ENCODE data around the gene EPG5.
"Not testable (repeated sequence)": the region's sequence is repeated elsewhere in the genome, so short reads cannot be mapped to it uniquely, and the experiment has no call there.

Gene EPG5

DNA sequence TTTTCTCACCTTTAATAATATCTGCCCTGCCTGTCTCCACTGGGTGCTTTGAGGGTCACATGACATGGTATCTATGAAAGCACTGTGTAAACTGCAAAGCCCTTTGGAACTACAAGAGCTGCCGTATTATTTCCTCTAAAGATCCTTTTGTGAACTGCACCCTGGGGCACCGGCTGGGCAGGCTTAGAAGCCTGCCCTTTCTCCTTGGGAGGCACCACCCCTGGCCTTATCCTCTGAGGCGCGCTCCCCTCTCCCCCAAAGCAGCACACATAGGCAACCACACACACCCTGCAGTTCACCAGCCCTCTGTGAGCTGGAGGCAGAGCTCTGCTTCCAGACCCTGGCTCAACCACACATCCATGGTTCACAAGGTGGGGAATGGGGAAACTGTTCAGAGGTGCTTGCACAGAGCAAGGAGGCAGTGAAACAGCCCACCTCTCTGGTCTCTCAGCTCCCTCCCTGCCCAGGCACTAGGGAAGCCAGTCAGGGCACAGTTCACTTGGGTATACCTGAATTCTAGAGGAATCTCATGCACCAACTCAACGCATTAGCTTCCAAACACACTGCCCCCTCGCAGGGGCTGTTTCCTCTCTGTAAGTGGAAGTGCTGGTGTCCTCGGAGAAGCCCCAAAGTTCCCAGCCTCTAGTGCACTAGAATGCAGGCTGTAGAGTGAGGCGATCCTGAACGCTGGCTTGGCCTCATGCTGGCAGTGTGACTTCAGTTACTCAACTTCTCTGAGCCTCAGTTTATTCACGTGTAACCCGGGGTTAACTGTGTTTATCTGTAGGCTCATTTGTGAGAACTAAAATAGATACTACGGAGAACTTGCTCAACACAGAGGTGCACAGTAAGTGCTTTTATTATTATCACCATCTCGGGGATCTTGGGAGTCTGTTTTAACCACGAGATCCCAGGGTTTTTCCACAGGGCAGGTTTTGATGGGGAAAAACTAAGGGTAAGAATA, 130.6 kb downstream of the EPG5 start:
- DNase-seq, result no peak

DNA sequence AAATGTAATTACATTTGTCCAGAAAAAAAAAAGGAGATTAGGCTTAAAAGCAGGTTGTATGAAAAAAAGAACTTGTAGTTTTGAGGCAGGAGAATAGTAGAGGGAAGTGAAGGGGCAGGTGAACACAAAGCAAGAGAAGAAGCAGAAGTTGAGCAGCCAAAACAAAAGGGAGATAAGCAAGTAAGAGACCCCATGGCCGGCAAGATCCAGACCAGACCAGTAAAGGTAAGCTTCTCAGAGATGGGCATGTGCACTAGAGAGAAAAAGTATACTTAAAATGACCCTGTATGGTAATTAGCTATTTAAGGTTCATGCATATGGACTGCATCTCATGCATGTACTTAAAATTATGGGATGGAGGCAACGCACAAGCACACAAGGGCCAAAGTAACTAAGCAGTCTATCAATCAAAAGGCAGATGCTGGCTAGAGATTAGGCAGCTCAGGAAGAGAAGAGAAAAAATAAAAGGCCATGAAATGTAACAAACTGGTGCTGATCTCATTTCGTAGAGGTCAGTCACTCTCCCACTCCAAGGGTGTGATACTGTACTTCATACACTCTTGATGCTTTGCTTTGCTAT, 132.0 kb downstream of the EPG5 start:
- DNase-seq, result no peak

DNA sequence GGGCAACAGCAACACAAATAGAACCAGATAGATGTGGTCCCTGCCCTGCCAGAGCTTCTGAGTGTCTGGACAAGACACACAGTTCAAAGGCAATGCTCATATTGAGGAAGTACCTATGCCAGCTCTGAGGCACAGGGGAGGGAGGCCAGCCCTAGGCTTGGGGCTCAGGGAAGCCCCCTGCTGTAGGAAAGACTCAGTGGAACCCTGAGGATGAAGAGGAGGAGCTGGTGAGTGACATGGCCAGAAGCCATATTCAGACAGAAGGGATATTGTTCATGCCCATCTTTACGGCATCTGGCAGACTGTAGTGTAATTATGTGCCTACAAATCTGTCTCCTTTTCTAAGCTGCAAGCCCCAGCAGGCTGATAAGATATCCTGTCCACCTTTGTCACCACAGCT, 132.8 kb downstream of the EPG5 start:
- no peak for DNase-seq

DNA sequence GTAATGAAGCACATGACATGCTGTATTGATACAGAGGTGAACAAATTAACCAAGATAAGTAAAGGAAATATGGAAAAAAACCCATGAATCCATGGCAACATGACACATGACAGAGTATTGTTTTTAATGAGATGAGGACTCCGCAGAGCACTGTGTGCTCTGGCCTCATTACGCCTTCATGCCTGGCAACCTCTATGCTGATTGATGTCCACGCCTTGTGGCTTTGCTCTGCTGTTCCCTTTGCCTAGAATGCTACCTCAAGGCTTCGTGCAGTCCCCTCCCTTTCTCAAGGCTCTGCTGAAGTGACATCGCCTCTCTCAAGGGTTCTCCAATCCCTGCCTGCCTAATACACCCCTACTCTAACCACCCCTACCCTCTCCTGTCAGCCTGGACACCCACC, 133.3 kb downstream of the EPG5 start:
- no peak for DNase-seq

DNA sequence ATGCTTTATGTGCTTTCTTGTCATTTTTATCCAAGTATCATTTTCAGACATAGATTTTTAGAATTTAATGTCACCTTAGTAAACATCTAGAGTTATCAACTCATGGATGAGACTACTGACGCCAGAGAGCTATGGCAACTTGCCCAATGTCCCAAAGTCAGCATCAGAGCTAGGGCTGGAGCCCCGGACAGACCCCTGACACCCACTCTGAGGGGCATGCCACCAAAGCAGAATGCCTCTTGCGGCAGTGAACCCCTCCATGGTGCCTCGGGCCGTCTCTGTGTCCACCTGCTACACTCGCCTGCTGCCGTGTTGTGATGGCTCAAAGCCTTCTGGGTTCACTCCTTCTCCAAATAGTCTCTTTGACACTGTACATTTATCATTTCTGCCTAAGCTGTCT, 136.2 kb downstream of the EPG5 start:
- no peak for DNase-seq

DNA sequence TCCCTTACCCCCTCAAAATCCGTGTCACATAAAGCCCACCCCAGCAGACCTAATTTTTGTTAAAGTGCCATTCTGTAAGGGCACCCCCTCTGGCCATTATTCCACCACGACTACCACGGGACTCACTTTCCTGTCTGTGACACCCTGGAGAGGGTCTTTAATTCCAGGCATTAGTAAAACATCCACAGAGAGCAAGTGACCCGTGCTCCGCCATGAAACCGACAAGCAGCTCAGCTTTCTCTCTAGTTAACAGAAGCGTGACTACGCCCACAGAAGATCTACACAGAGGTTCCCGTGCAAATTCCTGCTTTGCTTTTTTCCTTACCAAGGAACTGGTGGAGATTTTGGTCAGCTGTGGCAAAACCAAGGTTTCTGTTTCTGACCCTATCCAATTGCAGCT, 137.3 kb downstream of the EPG5 start:
- no peak for DNase-seq

DNA sequence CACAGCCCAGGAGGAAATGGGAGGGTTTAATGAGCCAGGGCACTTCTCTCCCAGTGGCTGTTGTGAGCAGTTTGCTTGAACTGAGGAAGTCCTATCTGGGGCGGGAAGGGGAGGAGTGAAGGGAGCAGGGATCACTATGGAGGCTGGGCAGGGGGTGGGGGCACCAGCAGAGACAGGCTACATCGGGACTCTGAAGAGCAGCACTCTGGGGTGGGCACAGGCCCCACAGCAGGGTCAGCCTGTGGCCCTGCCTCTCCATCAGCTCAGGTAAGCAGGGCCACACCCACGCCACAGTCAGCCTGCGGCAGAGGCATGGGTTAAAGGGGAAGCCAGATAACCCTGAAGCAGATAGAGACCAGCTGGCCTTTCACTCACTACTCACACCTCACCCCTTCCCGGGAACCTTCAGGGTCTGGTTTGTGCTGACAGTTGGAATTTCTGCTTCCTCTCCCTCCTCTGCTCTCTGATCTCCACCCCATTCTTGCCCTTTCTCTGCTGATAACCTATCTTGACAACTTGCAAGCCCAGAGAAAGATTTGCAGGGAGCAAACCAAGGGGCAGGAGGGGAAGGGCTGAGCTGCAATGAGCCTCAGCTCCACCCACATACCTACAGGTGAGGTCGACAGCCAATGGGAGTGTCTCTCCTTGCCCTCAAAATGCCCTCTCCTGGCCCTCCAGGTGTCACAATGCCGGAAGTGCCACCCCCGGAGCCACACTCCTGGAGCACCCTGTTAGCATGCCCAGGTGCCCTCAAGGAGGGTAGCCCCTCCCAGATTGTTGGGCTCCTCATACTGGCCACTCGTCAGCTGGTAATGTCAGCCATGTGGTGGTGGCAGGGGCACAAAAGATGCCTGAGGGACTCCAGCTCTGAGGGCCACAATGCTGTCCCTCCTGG, 138.0 kb downstream of the EPG5 start:
- DNase-seq, result no peak

DNA sequence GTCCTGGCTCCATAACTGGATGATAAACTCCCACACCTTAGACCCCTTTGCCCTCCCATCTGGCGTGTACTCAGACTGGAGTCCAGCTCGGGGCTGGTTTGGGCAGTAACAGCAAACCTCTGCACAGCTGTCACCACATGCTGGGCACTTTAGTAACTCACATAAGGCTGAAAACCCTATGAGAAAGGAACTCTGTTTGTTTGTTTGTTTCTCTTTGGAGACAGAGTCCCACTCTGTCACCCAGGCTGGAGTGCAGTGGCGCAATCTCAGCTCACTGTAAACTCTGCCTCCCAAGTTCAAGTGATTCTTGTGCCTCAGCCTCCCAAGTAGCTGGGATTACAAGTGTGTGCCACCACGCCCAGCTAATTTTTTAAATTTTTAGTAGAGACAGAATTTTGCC, 140.4 kb downstream of the EPG5 start:
- not testable (repeated sequence) for DNase-seq

DNA sequence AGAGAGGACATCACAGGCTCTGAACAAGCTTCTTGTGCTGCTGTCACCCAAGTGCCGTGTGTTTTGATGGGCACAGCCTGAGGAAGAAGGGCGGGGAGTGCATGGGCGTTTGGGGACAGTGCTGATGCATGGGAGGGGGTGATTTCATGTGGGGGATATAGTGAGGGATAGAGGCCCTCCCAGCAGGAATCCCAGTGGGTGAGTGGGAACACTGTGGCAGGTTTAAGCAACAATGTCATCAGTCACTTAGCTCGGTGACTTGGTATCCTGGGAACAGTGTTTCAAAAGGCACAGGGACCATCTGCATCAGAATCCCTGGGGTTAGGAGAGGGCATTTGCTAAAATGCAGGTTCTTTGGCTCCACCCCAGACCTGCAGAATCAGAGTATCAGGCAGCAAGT, 141.0 kb downstream of the EPG5 start:
- no peak for DNase-seq

DNA sequence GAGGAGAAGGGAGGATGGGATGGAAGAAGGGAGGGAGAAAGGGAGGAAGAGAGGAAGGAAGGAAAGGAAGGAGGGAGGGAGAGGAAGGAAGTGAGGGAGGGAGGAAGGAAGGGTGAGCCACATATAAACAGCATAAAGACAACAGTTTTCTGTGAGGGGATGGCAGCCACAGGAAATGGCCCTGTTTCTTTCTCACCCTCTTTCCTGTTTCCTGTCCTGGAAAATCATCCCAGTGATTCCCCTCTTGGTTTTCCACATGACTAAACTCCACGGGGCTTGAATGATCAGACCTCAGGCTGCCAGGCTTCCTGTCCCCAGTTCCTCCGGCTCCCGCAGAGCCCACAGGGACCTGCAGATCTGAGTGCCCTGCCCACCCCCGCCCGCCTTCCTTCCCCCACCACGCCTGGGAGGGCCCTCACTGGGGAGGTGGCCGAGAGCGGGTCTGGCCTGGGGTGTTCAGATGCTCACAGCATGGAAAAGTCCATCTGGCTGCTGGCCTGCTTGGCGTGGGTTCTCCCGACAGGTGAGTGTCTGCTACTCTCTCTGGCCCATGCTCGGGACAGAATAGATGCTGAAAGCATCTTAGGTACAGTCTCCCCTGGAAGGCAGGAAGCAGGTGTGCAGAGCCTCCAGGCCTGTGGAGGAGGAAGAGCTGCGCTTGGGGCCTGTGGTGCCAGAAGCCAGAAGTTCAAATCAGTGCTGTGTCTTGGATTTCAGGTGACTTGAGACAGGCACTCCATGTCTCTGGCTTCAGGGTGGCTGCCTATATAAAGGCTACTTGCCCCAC, 141.7 kb downstream of the EPG5 start, which contains the start of gene SIGLEC15:
Gene SIGLEC15, plus strand, starts transcription at position 418 of the 787 bp plus-strand sequence. Its CDS starts 54 bp downstream, at position 472.
- no peak for DNase-seq

DNA sequence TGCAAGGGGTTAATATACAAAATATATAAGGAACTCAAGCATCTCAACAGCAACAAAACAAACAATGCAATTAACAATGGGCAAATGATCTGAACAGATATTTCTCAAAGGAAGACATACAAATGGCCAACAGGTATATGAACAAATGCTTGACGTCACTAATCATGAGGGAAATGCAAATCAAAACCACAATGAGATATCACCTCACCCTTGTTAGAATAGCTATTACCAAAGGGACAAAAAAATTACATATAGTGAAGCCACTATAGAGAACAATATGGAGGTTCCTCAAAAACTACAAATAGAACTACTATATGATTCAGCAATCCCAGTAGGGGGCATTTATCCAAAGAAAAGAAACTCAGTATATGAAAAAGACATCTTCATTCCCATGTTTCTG, 145.4 kb downstream of the EPG5 start:
- DNase-seq, result no peak

DNA sequence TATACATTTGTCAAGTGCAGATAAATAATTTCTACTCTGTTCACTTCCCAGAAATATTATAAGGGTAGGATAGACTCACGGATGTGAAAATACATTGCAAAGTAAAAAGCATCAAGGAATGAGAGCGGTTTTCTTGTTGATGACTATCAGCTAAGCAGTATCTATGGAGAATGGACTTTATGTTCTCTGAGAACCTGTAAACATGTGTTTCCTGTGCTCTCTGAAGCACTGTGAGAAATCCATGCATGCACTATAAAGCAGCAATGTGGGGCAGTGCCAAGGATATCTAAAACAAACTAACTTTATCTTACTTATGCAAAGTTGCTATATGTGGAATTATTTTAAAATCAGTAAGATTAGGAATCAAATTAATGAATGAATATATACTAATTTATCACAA, 146.1 kb downstream of the EPG5 start:
- DNase-seq, result no peak

DNA sequence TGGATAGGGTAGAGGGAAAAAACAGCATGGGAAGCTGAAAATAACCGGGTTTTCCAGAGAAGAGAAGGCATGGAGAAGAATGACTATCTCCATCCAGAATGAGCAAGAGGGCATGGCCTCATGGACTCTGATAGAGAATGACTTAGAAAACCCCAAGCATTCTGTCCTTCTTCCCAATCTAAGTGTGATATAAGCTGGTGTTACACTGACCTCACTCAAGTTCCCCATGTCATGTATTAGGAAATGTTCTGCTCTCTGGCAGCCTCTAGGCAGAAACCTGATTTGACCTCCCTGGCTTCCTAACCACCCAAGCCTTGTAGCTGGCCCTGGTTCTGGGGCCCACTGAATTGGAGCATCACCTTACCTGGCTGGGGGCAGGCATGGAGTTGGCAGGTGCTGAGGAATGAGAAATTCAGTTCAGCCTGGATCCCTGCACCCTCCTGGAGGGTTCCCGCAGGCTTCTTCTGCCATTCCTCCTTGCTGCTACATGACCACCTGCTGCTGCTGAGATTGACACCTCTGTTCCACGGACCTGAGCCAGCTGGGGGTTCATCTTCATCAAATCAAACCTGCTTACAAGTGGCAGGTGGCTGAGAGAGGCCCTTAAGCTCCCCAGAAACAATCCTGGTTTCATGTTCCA, 146.9 kb downstream of the EPG5 start:
- DNase-seq, result no peak

DNA sequence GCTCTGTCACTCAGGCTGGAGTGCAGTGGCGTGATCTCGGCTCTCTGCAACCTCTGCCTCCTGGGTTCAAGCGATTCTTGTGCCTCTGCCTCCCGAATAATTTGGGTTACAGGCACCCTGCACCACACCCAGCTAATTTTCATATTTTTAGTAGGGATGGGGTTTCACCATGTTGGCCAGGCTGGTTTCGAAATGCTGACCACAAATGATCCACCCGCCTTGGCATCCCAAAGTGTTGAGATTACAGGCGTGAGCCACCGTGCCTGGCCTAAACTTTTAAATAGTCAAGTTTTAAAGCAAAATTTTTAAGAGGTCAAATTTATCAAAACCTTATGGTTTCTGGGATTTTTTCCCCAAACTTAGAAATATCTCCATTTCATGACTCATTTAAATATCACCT, 148.4 kb downstream of the EPG5 start:
- DNase-seq, result not testable (repeated sequence)

DNA sequence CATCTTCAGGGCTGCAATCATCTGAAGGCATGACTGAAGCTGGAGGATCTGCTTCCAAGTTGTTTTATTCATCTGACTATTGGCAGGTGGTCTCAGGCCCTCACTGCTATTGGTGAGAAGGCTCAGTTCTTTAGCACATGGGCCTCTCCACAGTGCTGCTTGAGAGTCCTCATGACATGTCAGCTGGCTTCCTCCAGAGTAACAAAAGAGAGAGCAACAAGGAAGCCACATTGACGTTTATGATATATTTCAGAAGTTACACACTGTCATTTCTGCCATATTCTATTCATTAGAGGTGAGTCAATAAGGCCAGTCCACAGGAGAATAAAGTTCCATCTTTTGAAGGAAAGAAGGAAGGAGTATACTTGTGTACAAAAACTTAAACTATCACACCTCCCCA, 149.6 kb downstream of the EPG5 start:
- DNase-seq, result no peak

DNA sequence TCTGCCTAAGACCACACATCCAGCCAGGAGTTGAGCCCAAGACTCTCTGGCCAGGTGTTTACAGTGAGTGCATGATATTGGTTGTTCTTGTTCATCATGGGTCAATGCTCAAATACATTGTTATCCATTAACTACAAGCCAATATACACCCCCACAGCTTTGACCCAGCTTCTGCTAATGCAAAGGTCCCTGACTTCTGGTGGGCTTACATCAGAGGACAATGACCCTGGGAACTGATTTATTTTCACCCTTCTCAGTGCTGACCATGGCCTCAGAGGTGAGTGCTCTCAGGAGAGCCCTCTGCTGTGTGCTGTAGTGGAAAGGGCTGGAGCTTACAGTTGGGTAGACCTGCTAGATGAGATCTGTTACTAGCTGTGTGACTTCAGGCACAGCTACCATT, 152.4 kb downstream of the EPG5 start:
- DNase-seq, result not testable (repeated sequence)

DNA sequence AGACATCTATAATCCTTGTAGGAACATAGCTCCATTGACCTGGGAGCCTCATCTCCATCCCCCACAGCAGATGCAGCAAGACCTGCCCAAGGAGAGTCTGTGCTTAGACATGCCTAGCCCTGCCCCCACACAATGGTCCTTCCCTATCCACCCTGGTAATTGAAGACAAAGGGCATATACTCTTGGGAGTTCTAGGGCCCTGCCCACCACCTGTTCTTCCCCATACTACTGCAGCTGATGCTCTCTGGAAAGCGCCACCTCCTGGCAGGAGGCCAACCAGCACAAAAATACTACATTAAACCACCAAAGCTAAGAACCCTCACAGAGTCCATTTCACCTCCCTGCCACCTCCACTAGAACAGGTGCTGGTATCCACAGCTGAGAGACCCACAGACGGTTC, 160.0 kb downstream of the EPG5 start:
- DNase-seq, result not testable (repeated sequence)

DNA sequence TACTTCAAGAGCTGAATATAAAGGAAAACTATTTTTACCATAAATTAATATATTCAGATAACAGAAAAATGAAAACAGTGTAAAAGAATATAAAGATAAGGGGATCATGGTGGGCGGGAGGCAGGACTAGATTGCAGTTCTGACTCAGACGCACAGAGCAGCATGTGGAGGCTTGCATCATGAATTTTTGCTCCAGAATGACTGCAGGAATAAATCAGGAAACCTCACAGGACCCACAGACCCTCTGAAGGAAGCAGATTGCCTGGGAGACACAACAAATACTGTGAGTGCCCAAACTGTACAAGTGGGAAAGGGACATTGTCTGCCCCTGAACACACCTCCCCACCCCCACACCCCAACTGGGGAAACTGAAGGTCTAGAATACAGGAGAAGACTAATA, 160.9 kb downstream of the EPG5 start:
- no peak for DNase-seq

DNA sequence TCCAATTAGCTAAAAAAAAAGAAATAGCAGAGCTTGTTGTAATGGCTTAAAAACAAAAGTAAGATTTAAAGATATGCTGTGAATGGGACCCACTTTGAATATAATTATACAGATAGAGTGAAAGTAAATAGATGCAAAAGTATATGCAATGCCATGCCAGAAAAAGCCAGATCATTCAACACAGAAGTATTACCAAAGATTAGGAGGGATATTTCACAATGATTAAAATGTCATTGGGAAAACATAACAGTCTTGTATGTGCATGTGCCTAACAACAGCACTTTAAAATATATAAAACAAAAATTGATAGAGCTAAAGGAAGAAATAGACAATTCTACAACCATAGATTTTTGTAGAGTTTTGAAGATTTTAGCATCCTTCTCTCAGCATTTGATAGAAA, 161.6 kb downstream of the EPG5 start:
- DNase-seq, result no peak

DNA sequence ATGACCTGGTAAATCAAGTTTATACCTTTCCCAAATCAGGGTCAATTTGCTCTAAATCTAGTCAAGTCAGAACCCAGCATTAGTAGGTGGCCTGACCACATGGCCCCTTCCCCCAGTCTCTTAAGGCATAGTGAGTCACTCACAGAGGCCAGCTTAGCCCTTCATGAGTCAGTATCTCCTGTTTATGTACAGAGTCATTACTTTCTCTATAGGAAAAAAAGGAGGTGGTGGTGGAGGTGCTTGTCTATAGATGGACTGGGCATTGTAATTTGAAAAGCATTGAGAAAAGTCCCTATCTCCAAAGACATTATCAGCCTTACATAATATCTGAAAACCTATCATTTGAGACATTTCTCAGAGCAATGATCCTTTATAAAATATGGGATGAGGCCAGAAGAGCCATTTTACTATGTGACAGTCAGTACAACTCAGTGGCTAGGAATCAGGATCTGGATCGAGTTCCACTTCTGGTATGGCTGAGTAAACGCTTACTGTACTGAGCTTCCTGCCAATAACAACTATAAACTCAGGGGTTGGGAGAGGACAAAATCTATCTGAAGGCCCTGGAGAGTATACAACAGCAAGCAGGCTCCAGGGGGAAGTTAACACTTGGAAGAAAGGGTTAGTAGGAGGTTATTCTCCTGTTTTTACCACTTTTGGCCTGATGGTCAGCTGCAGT, 164.2 kb downstream of the EPG5 start:
- no peak for DNase-seq

DNA sequence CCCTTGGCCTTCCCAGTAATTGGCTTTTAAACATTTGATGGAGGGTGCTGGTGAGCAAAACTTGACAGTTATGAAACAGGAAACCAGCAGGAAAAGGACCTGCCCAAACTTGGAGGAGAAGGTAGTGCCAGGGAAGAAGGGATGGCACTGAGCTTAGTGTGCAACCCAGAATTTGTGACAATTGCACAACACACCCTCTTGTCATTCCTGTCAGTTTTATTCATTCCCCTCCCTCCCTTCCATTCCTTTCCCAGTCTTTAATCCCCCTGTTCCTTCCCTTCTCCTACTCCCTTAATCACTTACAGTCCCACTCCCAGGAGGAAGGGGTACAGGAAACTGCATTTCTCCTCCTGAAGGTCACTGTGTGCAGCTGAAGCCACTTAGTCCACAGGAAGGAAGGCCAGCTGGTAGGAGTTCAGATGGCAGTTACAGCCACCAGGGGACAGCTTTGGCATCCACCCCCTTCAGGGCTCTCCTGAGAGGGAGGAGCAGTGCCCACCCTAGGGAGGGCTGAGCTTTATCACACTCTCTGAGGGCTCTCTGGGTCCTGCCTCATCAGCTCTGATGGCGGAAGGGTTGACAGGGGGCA, 165.6 kb downstream of the EPG5 start:
- no peak for DNase-seq

Measured in activated gamma-delta T cell treated with Interleukin-2 at 50 U/mL for 16 hours (primary cell).